DOHH2 (cell line): Measurements from ENCODE around the gene SBNO2.

Experiments used
- H3F3A ChIP-seq: fragments of 200-600 bp; sonication (generic), shearing (Covaris generic); 2 replicates; pipeline ENCODE4 v1.6.0; 2016; ENCODE audit warnings: antibody characterized with exemption, mild to moderate bottlenecking; ENCODE audit not compliant: control insufficient read depth, insufficient read depth
- H3K27ac ChIP-seq: fragments of 200-600 bp; sonication (generic); 2 replicates; pipeline ENCODE4 v1.5.1; 2014; ENCODE audit warnings: low read depth, mild to moderate bottlenecking, low read length, moderate library complexity
- H3K27me3 ChIP-seq: fragments of 200-600 bp; sonication (generic); 2 replicates; pipeline ENCODE4 v1.6.1; 2014; ENCODE audit warnings: mild to moderate bottlenecking, low read length, mixed read lengths; ENCODE audit not compliant: control insufficient read depth
- H3K36me3 ChIP-seq: fragments of 200-600 bp; sonication (generic); 2 replicates; pipeline ENCODE4 v1.6.1; 2014; ENCODE audit warnings: mild to moderate bottlenecking, low read length, moderate library complexity, mixed read lengths; ENCODE audit not compliant: control insufficient read depth
- H3K4me1 ChIP-seq: fragments of 200-600 bp; sonication (generic); 2 replicates; pipeline ENCODE4 v1.6.1; 2014; ENCODE audit warnings: mild to moderate bottlenecking, low read length, mixed read lengths; ENCODE audit not compliant: control insufficient read depth
- H3K4me2 ChIP-seq: fragments of 200-600 bp; sonication (generic); 2 replicates; pipeline ENCODE4 v1.6.0; 2014; ENCODE audit warnings: mild to moderate bottlenecking, low read length, moderate library complexity
- H3K4me3 ChIP-seq: fragments of 200-600 bp; sonication (generic); 2 replicates; pipeline ENCODE4 v1.5.1; 2014; ENCODE audit warnings: mild to moderate bottlenecking, low read length, mixed read lengths
- H3K79me2 ChIP-seq: fragments of 200-600 bp; sonication (generic); 2 replicates; pipeline ENCODE4 v1.6.1; 2014; ENCODE audit warnings: mild to moderate bottlenecking, low read length, mixed read lengths; ENCODE audit not compliant: control insufficient read depth
- H3K9me2 ChIP-seq: fragments of 200-600 bp; sonication (generic); replicated peaks from 2 replicates; pipeline ENCODE4 v1.6.1; 2014; ENCODE audit warnings: mild to moderate bottlenecking, low read length, mixed read lengths; ENCODE audit not compliant: control insufficient read depth
- H3K9me3 ChIP-seq: fragments of 200-600 bp; sonication (generic); 2 replicates; pipeline ENCODE4 v1.6.1; 2014; ENCODE audit warnings: antibody characterized with exemption, low read length, mixed read lengths; ENCODE audit not compliant: control insufficient read depth, insufficient read depth
- H4K20me1 ChIP-seq: fragments of 200-600 bp; sonication (generic); 2 replicates; pipeline ENCODE4 v1.6.0; 2014; ENCODE audit warnings: low read depth, mild to moderate bottlenecking, antibody characterized with exemption, low read length, moderate library complexity; ENCODE audit not compliant: control insufficient read depth, insufficient read depth
- CTCF ChIP-seq: fragments of 200-600 bp; sonication (generic); IDR thresholded peaks from one replicate; pipeline ENCODE4 v1.5.1; 2014; ENCODE audit warnings: antibody characterized with exemption, mild to moderate bottlenecking, low read depth, low read length; ENCODE audit not compliant: poor library complexity, severe bottlenecking
- EZH2phosphoT487 ChIP-seq: fragments of 200-600 bp; sonication (generic); IDR thresholded peaks from 2 replicates; pipeline ENCODE4 v1.6.1; 2017; ENCODE audit warnings: borderline replicate concordance, mild to moderate bottlenecking, antibody characterized with exemption, low read length, moderate library complexity, mixed read lengths

The SBNO2 gene

DNA sequence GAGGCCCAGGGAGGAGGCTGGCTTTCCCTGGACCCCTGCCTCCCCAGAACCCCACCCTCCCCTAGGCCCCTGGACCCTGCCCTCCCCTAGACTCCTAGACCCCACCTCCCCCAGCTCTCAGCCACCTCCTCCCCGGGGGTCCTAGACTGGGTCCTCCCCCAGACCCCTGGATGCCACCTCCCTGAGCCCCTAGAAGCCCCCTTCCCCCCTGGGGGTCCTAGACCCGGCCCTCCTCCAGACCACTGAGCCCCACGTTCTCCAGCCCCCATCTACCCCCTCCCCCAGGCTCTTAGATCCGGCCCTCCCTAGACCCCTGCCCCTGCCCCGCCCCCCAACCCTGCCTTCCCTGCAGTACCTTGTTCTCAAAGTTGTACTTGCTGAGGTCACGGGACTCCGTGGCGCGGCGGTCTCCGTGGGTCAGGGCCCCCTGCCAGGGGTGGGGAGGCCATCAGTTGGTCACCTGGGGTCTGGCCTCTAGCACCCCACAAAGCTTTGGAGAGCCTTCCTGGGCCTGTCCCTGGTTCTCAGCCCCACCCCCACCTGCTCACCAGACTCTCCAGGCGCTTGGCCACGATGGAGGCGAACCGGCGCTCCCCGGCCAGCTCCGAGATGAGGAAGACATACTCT, 62.3 kb downstream of the SBNO2 start:
- TF ChIP-seq EZH2phosphoT487 (no peak), CTCF (no peak)
- no peak overlapping the region for H3K27ac ChIP-seq
- H3K79me2 ChIP-seq, result no peaks in the 10 kb centered on the region
- H3K4me3 ChIP-seq, result no peak overlapping the region
- H3K36me3 ChIP-seq, result peaks cover 10% of the 10 kb centered on the region
- H3K4me1 ChIP-seq, result peaks cover 12% of the 10 kb centered on the region
- no peaks in the 10 kb centered on the region for H3F3A ChIP-seq
- no peaks in the 10 kb centered on the region for H3K9me2 ChIP-seq
- H4K20me1 ChIP-seq, result no peaks in the 10 kb centered on the region
- H3K27me3 ChIP-seq, result no peaks in the 10 kb centered on the region
- no peaks in the 10 kb centered on the region for H3K9me3 ChIP-seq
- no peak overlapping the region for H3K4me2 ChIP-seq

GRCh38 chr19:1110809-1111640, 63.0 kb downstream of the SBNO2 start:
- Histone ChIP-seq H3K27ac (no peak overlapping the region), H3K4me1 (peaks cover 12% of the 10 kb centered on the region), H3K27me3 (no peaks in the 10 kb centered on the region), H4K20me1 (no peaks in the 10 kb centered on the region), H3K4me3 (no peak overlapping the region), H3K4me2 (no peak overlapping the region), H3F3A (no peaks in the 10 kb centered on the region), H3K9me3 (no peaks in the 10 kb centered on the region), H3K9me2 (no peaks in the 10 kb centered on the region), H3K79me2 (no peaks in the 10 kb centered on the region), H3K36me3 (peaks cover 17% of the 10 kb centered on the region)
- TF ChIP-seq EZH2phosphoT487, result no peak
- TF ChIP-seq CTCF, result no peak

DNA sequence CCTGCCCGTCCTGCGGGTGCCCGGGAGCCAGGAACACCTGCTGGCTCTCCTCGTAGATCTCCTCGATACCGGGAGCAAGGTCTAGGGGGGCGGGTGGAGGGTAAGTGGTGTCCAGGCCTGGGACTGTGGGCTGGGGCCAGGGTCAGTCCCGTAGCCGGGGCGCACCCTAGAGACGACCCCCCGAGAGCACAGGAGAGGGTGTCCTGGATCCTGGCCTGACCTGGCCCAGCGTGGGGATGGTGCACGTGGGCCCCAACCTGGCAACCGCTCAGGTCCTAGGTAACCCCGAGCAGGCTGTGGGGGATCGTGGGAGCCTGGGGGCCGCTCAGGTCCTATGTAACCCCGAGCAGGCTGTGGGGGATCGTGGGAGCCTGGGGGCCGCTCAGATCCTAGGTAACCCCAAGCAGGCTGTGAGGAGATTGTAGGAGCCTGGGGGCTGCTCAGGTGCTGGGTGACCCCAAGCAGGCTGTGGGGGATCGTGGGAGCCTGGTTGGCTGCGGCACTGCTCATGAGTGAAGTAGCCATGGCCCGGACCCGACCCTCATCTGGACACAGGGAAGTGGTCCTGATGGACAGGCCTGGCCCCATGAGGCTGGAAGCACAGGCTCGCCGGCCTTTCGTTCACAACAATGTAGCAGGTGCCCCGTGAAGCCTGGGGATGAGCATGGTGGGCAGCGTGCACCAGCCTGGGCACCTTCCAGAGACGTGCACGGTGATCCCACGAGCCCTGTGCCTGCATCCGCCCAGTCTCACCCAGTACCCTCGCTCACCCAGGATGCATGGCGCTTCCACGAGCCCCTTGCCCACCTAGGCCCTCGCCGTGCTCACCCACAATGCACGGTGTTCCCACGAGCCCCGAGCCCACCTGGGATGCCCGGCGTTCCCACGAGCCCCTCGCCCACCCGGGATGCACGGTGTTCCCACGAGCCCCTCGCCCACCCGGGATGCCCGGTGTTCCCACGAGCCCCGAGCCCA, 64.1 kb downstream of the SBNO2 start:
- no peak overlapping the region for H3K4me2 ChIP-seq
- peaks cover 16% of the 10 kb centered on the region for H3K4me1 ChIP-seq
- no peaks in the 10 kb centered on the region for H3K9me3 ChIP-seq
- TF ChIP-seq EZH2phosphoT487, result no peak
- TF ChIP-seq CTCF, result no peak
- peaks cover 19% of the 10 kb centered on the region for H3K36me3 ChIP-seq
- H3K27me3 ChIP-seq, result no peaks in the 10 kb centered on the region
- H3K79me2 ChIP-seq, result peaks cover 3% of the 10 kb centered on the region
- H3K9me2 ChIP-seq, result no peaks in the 10 kb centered on the region
- no peaks in the 10 kb centered on the region for H3F3A ChIP-seq
- no peak overlapping the region for H3K27ac ChIP-seq
- H4K20me1 ChIP-seq, result no peaks in the 10 kb centered on the region
- no peak overlapping the region for H3K4me3 ChIP-seq
